Muscle layer of duodenum (tissue), 2 donors: Measurements from ENCODE around the gene MPZL2.
A peak's percentile ranks its signal among the peaks of the same experiment; 100 is the strongest.

ENCODE experiments used
- H3K27ac ChIP-seq: one replicate; pipeline ENCODE4 v1.7.0; 2013; ENCODE audit warnings: mild to moderate bottlenecking, low read length
- H3K27me3 ChIP-seq: one replicate; pipeline ENCODE4 v1.7.0; 2013; ENCODE audit warnings: low read depth, mild to moderate bottlenecking, control low read depth, low read length
- H3K36me3 ChIP-seq, 2 donors: one replicate each; pipeline ENCODE4 v1.7.0; 2013; ENCODE audit warnings: low read length in 2 of 2, control low read depth in 1 of 2, mild to moderate bottlenecking in 1 of 2; ENCODE audit not compliant: insufficient read depth in 2 of 2, control insufficient read depth in 1 of 2
- H3K4me1 ChIP-seq, 2 donors: one replicate each; pipeline ENCODE4 v1.7.0; 2013; ENCODE audit warnings: low read length in 2 of 2, mild to moderate bottlenecking in 2 of 2, control low read depth in 1 of 2, moderate library complexity in 1 of 2; ENCODE audit not compliant: insufficient read depth in 2 of 2, control insufficient read depth in 1 of 2
- H3K4me3 ChIP-seq, 2 donors: one replicate each; pipeline ENCODE4 v1.7.0; 2013; ENCODE audit warnings: low read length in 2 of 2, low read depth in 1 of 2, mild to moderate bottlenecking in 1 of 2
- H3K9me3 ChIP-seq, 2 donors: one replicate each; pipeline ENCODE4 v1.7.0; 2013; ENCODE audit warnings: low read length in 2 of 2, control low read depth in 1 of 2, mild to moderate bottlenecking in 1 of 2; ENCODE audit not compliant: control insufficient read depth in 1 of 2
- donor health status: healthy.

MPZL2 gene

GRCh38 chr11:118207079-118207478, 57.0 kb downstream of the MPZL2 start:
- Histone ChIP-seq H3K27me3 (no peaks in the 10 kb centered on the region), H3K36me3 (no peaks in the 10 kb centered on the region), H3K4me1 (peaks cover 0 to 16% of the 10 kb centered on the region in 2 donors), H3K4me3 (no peak overlapping the region), H3K9me3 (no peaks in the 10 kb centered on the region), H3K27ac (no peak overlapping the region)

GRCh38 chr11:118206391-118207031, 57.6 kb downstream of the MPZL2 start:
- H3K4me1 ChIP-seq: peaks cover 0 to 19% of the 10 kb centered on the region in 2 donors
- H3K9me3 ChIP-seq: no peaks in the 10 kb centered on the region
- peak overlapping the region; percentile 47 for H3K27ac ChIP-seq
- no peaks in the 10 kb centered on the region for H3K36me3 ChIP-seq
- H3K27me3 ChIP-seq: no peaks in the 10 kb centered on the region
- no peak overlapping the region for H3K4me3 ChIP-seq

- Histone ChIP-seq H3K36me3 (no peaks in the 10 kb centered on the region), H3K4me1 (peaks cover 0 to 19% of the 10 kb centered on the region in 2 donors), H3K27me3 (no peaks in the 10 kb centered on the region), H3K27ac (peak overlapping the region; percentile 47), H3K4me3 (no peak overlapping the region), H3K9me3 (no peaks in the 10 kb centered on the region)
These were observed 58.3 kb downstream of the MPZL2 start for GRCh38 chr11:118205606-118206378.
